Lower lobe of right lung (tissue), 2 donors: ENCODE data around the gene SAMM50. TPM values are rescaled to one million over a fixed set of nuclear protein-coding genes. Genes with fewer than 3 reads are reported as not detected.

Experiments
- ATAC-seq, 2 donors: fragments of 200-7000 bp; cut with Tn5 transposase; one replicate each; pipeline ENCODE4 v1.9.1; 2020 to 2022; ENCODE audit warnings: mild to moderate bottlenecking in 2 of 2, moderate library complexity in 2 of 2
- DNase-seq: peaks from one replicate; pipeline ENCODE4 v3.0.0-alpha.2; 2020
- H3K27ac ChIP-seq: fragments of 200-600 bp; one replicate; pipeline ENCODE4 v1.8.0; 2022
- H3K27me3 ChIP-seq: fragments of 200-600 bp; one replicate; pipeline ENCODE4 v1.8.0; 2022; ENCODE audit warnings: low read depth
- H3K36me3 ChIP-seq: fragments of 200-600 bp; one replicate; pipeline ENCODE4 v1.8.0; 2022; ENCODE audit warnings: mild to moderate bottlenecking
- H3K4me1 ChIP-seq: fragments of 200-600 bp; one replicate; pipeline ENCODE4 v1.8.0; 2022
- H3K4me3 ChIP-seq: fragments of 200-600 bp; one replicate; pipeline ENCODE4 v1.8.0; 2022; ENCODE audit warnings: mild to moderate bottlenecking
- H3K9me3 ChIP-seq: fragments of 200-600 bp; one replicate; pipeline ENCODE4 v1.8.0; 2022
- CTCF ChIP-seq: fragments of 200-600 bp; IDR thresholded peaks from one replicate; pipeline ENCODE4 v1.8.0; 2022; ENCODE audit warnings: antibody characterized with exemption, mild to moderate bottlenecking
- intact Hi-C: fragments of 100-400 bp; cut with DNase I; formaldehyde crosslinking; loops from one replicate; pipeline ENCODE4 v1.11.0; 2022
- total RNA-seq: library from RNA; stranded (reverse); fragmentation: NEBNext Ultra II Directional; extraction: Animal tissue kit (Norgen Biotek cat#: 25700); gene quantifications from one replicate; pipeline ENCODE4 v1.2.1, GENCODE V29; 2021
- donor health status: DM: no; HTN: yes; CAD: no; lungs with severe emphysema.

The SAMM50 gene
- total RNA-seq, 1 donor from 2014 or later: 28.5 TPM

- ATAC-seq (no peak), DNase-seq (no peak)
- Histone ChIP-seq H3K4me1 (peaks cover 3% of the 10 kb centered on the region), H3K27ac (no peak overlapping the region), H3K9me3 (no peaks in the 10 kb centered on the region), H3K27me3 (peaks cover 19% of the 10 kb centered on the region), H3K4me3 (no peak overlapping the region), H3K36me3 (no peaks in the 10 kb centered on the region)
- no peak for TF ChIP-seq CTCF
- intact Hi-C loops: no loop called here
These were observed 26.3 kb upstream of the SAMM50 start for GRCh38 chr22:43928908-43929307.

- DNase-seq: no peak
- Histone ChIP-seq H3K9me3 (no peaks in the 10 kb centered on the region), H3K27ac (no peak overlapping the region), H3K4me3 (no peak overlapping the region), H3K27me3 (peaks cover 5% of the 10 kb centered on the region), H3K4me1 (no peaks in the 10 kb centered on the region), H3K36me3 (no peaks in the 10 kb centered on the region)
- intact Hi-C loops: no loop called here
- ATAC-seq: no peak
- TF ChIP-seq CTCF: no peak
These were observed 23.5 kb upstream of the SAMM50 start for GRCh38 chr22:43931771-43932170.

GRCh38 chr22:43941449-43941848 is 13.8 kb upstream of the SAMM50 start:
- Histone ChIP-seq H3K9me3 (peaks cover 5% of the 10 kb centered on the region), H3K36me3 (no peaks in the 10 kb centered on the region), H3K4me1 (no peaks in the 10 kb centered on the region), H3K4me3 (no peak overlapping the region), H3K27ac (no peak overlapping the region), H3K27me3 (peaks cover 7% of the 10 kb centered on the region)
- DNase-seq (no peak), ATAC-seq (no peak)
- intact Hi-C loops: no loop called here
- TF ChIP-seq CTCF: no peak

GRCh38 chr22:43944670-43945430 is 10.4 kb upstream of the SAMM50 start:
- H3K27ac ChIP-seq: no peak overlapping the region
- DNase-seq (no peak), ATAC-seq (no peak)
- TF ChIP-seq CTCF: no peak
- H3K4me1 ChIP-seq: no peaks in the 10 kb centered on the region
- peaks cover 5% of the 10 kb centered on the region for H3K9me3 ChIP-seq
- H3K27me3 ChIP-seq: peaks cover 7% of the 10 kb centered on the region
- H3K4me3 ChIP-seq: no peak overlapping the region
- intact Hi-C loops: no loop called here
- no peaks in the 10 kb centered on the region for H3K36me3 ChIP-seq

- Histone ChIP-seq H3K27ac (no peak overlapping the region), H3K36me3 (no peaks in the 10 kb centered on the region), H3K4me3 (no peak overlapping the region), H3K4me1 (no peaks in the 10 kb centered on the region), H3K9me3 (peaks cover 5% of the 10 kb centered on the region), H3K27me3 (peaks cover 7% of the 10 kb centered on the region)
- TF ChIP-seq CTCF: peak; percentile 64
- peak; percentile 86 to 92 for ATAC-seq
- DNase-seq: peak; percentile 74
- intact Hi-C loops: no loop called here
These were observed 9.4 kb upstream of the SAMM50 start for GRCh38 chr22:43945632-43946383.
